Subcutaneous adipose tissue (tissue), 4 donors: Measurements from ENCODE around the gene GUCA1A. TPM values are rescaled to one million over a fixed set of nuclear protein-coding genes. Genes with fewer than 3 reads are reported as not detected.

Source experiments
- total RNA-seq, 4 donors: library from RNA; depleted of rRNA; stranded (reverse); fragments of >200 nt; gene quantifications; one replicate each; pipeline ENCODE4 v1.1.0, GENCODE V29; 2016
- TF ChIP-seq, protein P1 (sequence below): fragments of 450-650 bp; IDR thresholded peaks from one replicate; pipeline ENCODE4 v1.5.1; 2016; ENCODE audit warnings: low read depth, mild to moderate bottlenecking, control low read depth, antibody characterized with exemption, moderate library complexity

The GUCA1A gene
- total RNA-seq, 4 donors from 2014 or later = not detected

GRCh38 chr6:42220807-42221206, 47.6 kb downstream of the GUCA1A start:
- TF ChIP-seq, protein P1, sequence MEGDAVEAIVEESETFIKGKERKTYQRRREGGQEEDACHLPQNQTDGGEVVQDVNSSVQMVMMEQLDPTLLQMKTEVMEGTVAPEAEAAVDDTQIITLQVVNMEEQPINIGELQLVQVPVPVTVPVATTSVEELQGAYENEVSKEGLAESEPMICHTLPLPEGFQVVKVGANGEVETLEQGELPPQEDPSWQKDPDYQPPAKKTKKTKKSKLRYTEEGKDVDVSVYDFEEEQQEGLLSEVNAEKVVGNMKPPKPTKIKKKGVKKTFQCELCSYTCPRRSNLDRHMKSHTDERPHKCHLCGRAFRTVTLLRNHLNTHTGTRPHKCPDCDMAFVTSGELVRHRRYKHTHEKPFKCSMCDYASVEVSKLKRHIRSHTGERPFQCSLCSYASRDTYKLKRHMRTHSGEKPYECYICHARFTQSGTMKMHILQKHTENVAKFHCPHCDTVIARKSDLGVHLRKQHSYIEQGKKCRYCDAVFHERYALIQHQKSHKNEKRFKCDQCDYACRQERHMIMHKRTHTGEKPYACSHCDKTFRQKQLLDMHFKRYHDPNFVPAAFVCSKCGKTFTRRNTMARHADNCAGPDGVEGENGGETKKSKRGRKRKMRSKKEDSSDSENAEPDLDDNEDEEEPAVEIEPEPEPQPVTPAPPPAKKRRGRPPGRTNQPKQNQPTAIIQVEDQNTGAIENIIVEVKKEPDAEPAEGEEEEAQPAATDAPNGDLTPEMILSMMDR = no peak

DNA sequence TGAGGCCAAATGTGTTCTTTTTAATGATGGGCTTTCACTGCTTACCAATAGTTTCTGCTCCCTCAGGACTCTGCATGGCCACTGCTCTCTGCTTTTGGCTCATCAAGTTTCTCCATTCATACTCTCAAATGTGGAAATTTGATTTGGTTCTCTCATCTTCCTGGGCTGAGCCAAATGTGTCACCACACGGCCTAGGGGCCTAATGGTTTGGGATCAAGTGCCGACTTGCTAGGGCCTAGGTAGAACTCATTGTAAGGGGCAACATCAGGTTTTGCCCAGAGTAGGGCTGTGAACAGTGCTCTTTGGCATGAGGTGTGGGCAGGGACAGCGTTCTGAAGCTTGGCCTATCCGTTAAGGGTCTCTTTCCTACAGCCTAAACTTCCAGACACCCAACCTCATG, 48.4 kb downstream of the GUCA1A start:
- TF ChIP-seq, protein P1 = no peak

- TF ChIP-seq, protein P1 = no peak
Measured at GRCh38 chr6:42222448-42222847, 49.3 kb downstream of the GUCA1A start.

- TF ChIP-seq, protein P1 = no peak
Measured at GRCh38 chr6:42224222-42225028, 51.3 kb downstream of the GUCA1A start.

- TF ChIP-seq, protein P1 = no peak
Measured at GRCh38 chr6:42225029-42225339, 51.8 kb downstream of the GUCA1A start.

- TF ChIP-seq, protein P1 = no peak
Measured at GRCh38 chr6:42225419-42225818, 52.3 kb downstream of the GUCA1A start.

DNA sequence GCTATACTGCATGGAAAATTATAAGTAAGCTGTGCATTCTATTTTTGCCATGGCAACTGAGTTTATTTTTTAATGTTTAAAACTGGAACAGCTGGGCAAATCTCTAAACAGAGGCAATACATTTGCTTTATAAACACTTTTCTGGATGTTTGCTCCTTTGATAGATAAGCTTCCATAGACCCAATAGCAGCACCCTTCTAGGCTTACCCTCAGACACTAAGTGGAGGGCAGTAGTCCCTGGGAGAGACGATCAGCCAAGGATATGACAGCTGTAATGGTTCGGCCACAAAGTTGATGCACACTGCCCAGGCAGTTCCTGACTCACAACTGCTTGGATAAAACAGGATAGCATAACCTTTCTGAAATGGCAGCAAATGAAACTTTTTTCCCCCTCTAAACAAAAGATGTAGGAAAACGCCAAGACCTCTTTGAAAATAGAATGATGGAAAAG, 53.0 kb downstream of the GUCA1A start:
- TF ChIP-seq, protein P1 = no peak
